Activated B cell treated with CpG ODN at 0.5 μM for 24 hours (primary cell): ENCODE data around the gene MX2. TPM values are rescaled to one million over a fixed set of nuclear protein-coding genes. Genes with fewer than 3 reads are reported as not detected.

Experiments
- ATAC-seq: fragments of 200-7000 bp; cut with Tn5 transposase; one replicate; pipeline ENCODE4 v1.10.0; 2021; ENCODE audit warnings: low read depth, mild to moderate bottlenecking, moderate library complexity
- CTCF ChIA-PET: fragments of 350-600 bp; sonication (Branson Sonifier 250); formaldehyde crosslinking; loops from one replicate; lab custom pipeline; 2021; ENCODE audit warnings: antibody characterized with exemption; lab: Charles Lee
- POLR2A ChIA-PET: fragments of 350-600 bp; sonication (Branson Sonifier 250); formaldehyde crosslinking; loops from one replicate; lab custom pipeline; 2021; ENCODE audit warnings: antibody characterized with exemption; lab: Charles Lee
- DNase-seq: peaks from one replicate; pipeline ENCODE4 v3.0.0; 2022
- H3K27ac Mint-ChIP-seq: one replicate; pipeline ENCODE4 v1.8.0; 2020; ENCODE audit warnings: mixed read lengths
- H3K27me3 Mint-ChIP-seq: one replicate; pipeline ENCODE4 v1.8.0; 2021; ENCODE audit warnings: mixed read lengths
- H3K36me3 Mint-ChIP-seq: one replicate; pipeline ENCODE4 v1.8.0; 2021; ENCODE audit warnings: low read depth, mixed read lengths
- H3K4me1 Mint-ChIP-seq: one replicate; pipeline ENCODE4 v1.8.0; 2021; ENCODE audit warnings: mixed read lengths
- H3K4me3 Mint-ChIP-seq: one replicate; pipeline ENCODE4 v1.8.0; 2020; ENCODE audit warnings: mild to moderate bottlenecking, mixed read lengths
- H3K9me3 Mint-ChIP-seq: one replicate; pipeline ENCODE4 v1.8.0; 2020; ENCODE audit warnings: mixed read lengths
- intact Hi-C: fragments of 100-400 bp; cut with micrococcal nuclease; formaldehyde crosslinking; loops from one replicate; pipeline ENCODE4 v1.15.1; 2024
- total RNA-seq: library from RNA; stranded (reverse); gene quantifications from 2 replicates; pipeline ENCODE4 v1.2.3, GENCODE V29; 2022
- TF ChIP-seq, protein P1 (sequence below): fragments of 200-600 bp; IDR thresholded peaks from one replicate; pipeline ENCODE4 v1.8.0; 2022; ENCODE audit warnings: antibody characterized with exemption, mild to moderate bottlenecking

MX2 gene
- total RNA-seq, 1 donor from 2014 or later, result 34.4 TPM

GRCh38 chr21:41377715-41378114 lies 15.9 kb downstream of the MX2 start:
- ChIA-PET CTCF (no interaction called here), POLR2A (no interaction called here)
- TF ChIP-seq, protein P1, sequence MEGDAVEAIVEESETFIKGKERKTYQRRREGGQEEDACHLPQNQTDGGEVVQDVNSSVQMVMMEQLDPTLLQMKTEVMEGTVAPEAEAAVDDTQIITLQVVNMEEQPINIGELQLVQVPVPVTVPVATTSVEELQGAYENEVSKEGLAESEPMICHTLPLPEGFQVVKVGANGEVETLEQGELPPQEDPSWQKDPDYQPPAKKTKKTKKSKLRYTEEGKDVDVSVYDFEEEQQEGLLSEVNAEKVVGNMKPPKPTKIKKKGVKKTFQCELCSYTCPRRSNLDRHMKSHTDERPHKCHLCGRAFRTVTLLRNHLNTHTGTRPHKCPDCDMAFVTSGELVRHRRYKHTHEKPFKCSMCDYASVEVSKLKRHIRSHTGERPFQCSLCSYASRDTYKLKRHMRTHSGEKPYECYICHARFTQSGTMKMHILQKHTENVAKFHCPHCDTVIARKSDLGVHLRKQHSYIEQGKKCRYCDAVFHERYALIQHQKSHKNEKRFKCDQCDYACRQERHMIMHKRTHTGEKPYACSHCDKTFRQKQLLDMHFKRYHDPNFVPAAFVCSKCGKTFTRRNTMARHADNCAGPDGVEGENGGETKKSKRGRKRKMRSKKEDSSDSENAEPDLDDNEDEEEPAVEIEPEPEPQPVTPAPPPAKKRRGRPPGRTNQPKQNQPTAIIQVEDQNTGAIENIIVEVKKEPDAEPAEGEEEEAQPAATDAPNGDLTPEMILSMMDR, result no peak
- H3K36me3 Mint-ChIP-seq, result peaks cover 61% of the 10 kb centered on the region
- DNase-seq, result no peak
- intact Hi-C loops, result no loop called here
- H3K4me3 Mint-ChIP-seq, result no peak overlapping the region
- no peak for ATAC-seq
- no peak overlapping the region for H3K27ac Mint-ChIP-seq
- H3K9me3 Mint-ChIP-seq, result no peaks in the 10 kb centered on the region
- H3K4me1 Mint-ChIP-seq, result peaks cover 5% of the 10 kb centered on the region
- H3K27me3 Mint-ChIP-seq, result no peaks in the 10 kb centered on the region

DNA sequence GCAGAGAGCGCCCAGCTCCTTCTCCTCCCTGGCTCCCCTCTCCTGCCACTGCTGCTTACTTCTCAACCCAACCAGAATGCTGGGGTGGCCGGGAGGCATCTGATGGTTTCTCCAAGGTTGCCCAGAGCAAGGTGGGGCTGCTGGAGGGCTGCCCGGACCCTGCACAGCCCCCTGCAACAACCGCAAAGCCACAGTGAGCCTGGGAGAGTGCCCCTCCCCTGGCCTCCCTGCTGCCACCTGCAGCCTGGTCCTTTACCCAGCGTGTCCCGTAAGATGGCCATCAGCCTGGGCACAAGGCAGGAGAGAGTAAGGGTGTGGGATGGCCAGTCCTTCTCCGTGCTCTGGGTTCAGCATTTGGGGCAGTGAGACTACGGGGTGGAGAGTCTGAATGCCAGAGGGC lies 17.0 kb downstream of the MX2 start:
- intact Hi-C loops, result no loop called here
- H3K27me3 Mint-ChIP-seq, result no peaks in the 10 kb centered on the region
- ChIA-PET CTCF (interaction anchor here (0.6 kb wide), 1 partner anchor 96 kb away, joined by 4 read pairs; no protein-coding TSS in a partner anchor), POLR2A (no interaction called here)
- peaks cover 66% of the 10 kb centered on the region for H3K36me3 Mint-ChIP-seq
- TF ChIP-seq, protein P1, result no peak
- H3K4me1 Mint-ChIP-seq, result peaks cover 5% of the 10 kb centered on the region
- H3K9me3 Mint-ChIP-seq, result no peaks in the 10 kb centered on the region
- no peak overlapping the region for H3K4me3 Mint-ChIP-seq
- ATAC-seq, result no peak
- H3K27ac Mint-ChIP-seq, result no peak overlapping the region
- no peak for DNase-seq

DNA sequence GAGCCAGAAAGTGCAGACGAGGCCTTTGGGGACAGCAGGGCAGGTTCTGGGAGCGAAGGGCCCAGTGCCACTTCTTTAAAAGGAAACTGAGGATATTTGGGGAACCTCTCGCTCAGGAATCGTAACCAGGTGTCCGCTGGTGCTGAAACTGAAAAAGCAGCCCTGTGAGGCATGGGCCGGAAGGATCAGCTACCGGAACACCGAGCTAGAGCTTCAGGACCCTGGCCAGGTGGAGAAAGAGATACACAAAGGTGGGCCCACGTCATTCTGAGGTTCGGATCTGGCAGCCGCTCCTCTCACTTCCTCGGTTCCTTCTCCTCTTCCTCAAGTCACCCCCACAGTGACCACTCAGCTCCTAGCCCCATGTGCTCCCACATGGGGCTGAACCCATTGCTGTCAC lies 18.1 kb downstream of the MX2 start:
- ATAC-seq, result no peak
- POLR2A ChIA-PET, result no interaction called here

GRCh38 chr21:41381731-41382130 lies 19.9 kb downstream of the MX2 start:
- POLR2A ChIA-PET, result interaction anchor here (0.7 kb wide), 1 partner anchor 928 kb away, joined by 7 read pairs; no protein-coding TSS in a partner anchor
- Mint-ChIP-seq H3K4me1 (no peaks in the 10 kb centered on the region), H3K27me3 (no peaks in the 10 kb centered on the region), H3K9me3 (no peaks in the 10 kb centered on the region), H3K27ac (no peak overlapping the region), H3K36me3 (peaks cover 74% of the 10 kb centered on the region), H3K4me3 (no peak overlapping the region)
- DNase-seq, result no peak
- no peak for ATAC-seq
- CTCF ChIA-PET, result no interaction called here
- TF ChIP-seq, protein P1, result no peak
- intact Hi-C loops, result no loop called here

More for the DNA sequence above, 18.1 kb downstream of the MX2 start:
- TF ChIP-seq, protein P1, result no peak
- no peaks in the 10 kb centered on the region for H3K27me3 Mint-ChIP-seq
- peaks cover 68% of the 10 kb centered on the region for H3K36me3 Mint-ChIP-seq
- peaks cover 3% of the 10 kb centered on the region for H3K4me1 Mint-ChIP-seq
- intact Hi-C loops, result no loop called here
- H3K9me3 Mint-ChIP-seq, result no peaks in the 10 kb centered on the region
- no peak overlapping the region for H3K4me3 Mint-ChIP-seq
- no peak overlapping the region for H3K27ac Mint-ChIP-seq
- no peak for DNase-seq
- CTCF ChIA-PET, result no interaction called here

DNA sequence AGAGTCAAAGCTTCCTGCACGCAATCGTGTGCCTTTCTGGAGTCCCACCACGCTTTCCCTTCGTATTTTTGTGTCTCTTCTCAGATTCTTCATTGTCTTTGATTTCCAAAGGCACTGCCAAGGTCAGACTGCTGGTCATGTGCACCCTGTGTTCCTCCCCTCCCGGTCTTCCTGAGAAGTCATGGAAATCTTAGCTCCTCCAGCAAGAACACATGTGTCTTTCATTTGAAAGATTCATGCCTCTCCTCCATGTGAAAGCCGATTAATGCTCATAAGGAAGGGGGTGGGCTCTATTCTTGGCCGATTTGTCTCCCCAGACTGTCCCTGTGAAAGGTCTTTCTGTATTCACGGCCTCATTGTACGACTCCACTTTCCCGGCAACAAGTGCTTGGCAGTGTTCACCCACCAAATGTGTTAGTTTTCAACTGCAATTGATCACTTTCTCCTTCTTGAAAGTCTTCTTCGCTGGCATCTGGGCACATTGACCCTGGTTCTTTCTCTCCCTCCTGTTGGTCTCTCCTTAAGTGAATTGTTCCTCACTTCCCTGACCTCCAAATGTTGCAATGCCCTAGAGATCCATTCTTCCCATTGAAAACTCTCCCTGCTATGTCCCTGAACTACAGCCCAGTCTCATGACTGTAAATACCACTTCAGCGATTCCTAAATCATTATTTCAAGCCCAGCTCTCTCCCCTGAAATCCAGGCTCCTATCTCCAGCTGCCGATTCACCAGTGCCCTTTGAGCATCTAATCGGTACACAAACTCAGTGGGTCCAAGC lies 25.4 kb downstream of the MX2 start:
- no peak for ATAC-seq
- Mint-ChIP-seq H3K27me3 (no peaks in the 10 kb centered on the region), H3K4me3 (no peak overlapping the region), H3K36me3 (peaks cover 58% of the 10 kb centered on the region), H3K27ac (no peak overlapping the region), H3K4me1 (no peaks in the 10 kb centered on the region), H3K9me3 (no peaks in the 10 kb centered on the region)
- ChIA-PET POLR2A (no interaction called here), CTCF (interaction anchor here (1.4 kb wide), 1 partner anchor 104 kb away, joined by 3 read pairs; no protein-coding TSS in a partner anchor)
- TF ChIP-seq, protein P1, result no peak
- intact Hi-C loops, result no loop called here
- no peak for DNase-seq
